ENCODE measurements around the gene S1PR5. TPM values are rescaled to one million over a fixed set of nuclear protein-coding genes. Genes with fewer than 3 reads are reported as not detected.
A peak's percentile ranks its signal among the peaks of the same experiment; 100 is the strongest.

S1PR5 gene
- total and polyA plus RNA-seq, 2 experiments from 2014 or later = 0.60 to 0.75 TPM

GRCh38 chr19:10478903-10479384 lies 38.3 kb downstream of the S1PR5 start:
- no peak overlapping the region for H3K4me3 ChIP-seq
- peak; percentile 90 to 93 for DNase-seq (ENCODE audit: low read depth in 1 of 2, low spot score in 1 of 2)

GRCh38 chr19:10478476-10478875 lies 38.8 kb downstream of the S1PR5 start:
- Histone ChIP-seq H3K4me1 (ENCODE audit: low read depth) (no peaks in the 10 kb centered on the region), H3K27ac (no peak overlapping the region), H3K36me3 (no peaks in the 10 kb centered on the region), H3K27me3 (peaks cover 6% of the 10 kb centered on the region), H3K4me3 (no peak overlapping the region), H3K9me3 (ENCODE audit: low read depth) (no peaks in the 10 kb centered on the region)
- no peak for TF ChIP-seq CTCF (IDR thresholded peaks at IDR 0.05; ENCODE audit: low read depth, low read length)
- DNase-seq (ENCODE audit: low read depth in 1 of 2, low spot score in 1 of 2) = no peak

More at GRCh38 chr19:10478903-10479384, 38.3 kb downstream of the S1PR5 start:
- Histone ChIP-seq H3K36me3 (no peaks in the 10 kb centered on the region), H3K27me3 (peaks cover 6% of the 10 kb centered on the region), H3K4me1 (ENCODE audit: low read depth) (no peaks in the 10 kb centered on the region), H3K9me3 (ENCODE audit: low read depth) (no peaks in the 10 kb centered on the region), H3K27ac (no peak overlapping the region)
- TF ChIP-seq CTCF (IDR thresholded peaks at IDR 0.05; ENCODE audit: low read depth, low read length) = peak; percentile 33

GRCh38 chr19:10474962-10475451 lies 42.2 kb downstream of the S1PR5 start:
- no peak overlapping the region for H3K4me3 ChIP-seq

GRCh38 chr19:10473192-10473591 lies 44.1 kb downstream of the S1PR5 start:
- H3K36me3 ChIP-seq = no peaks in the 10 kb centered on the region
- H3K9me3 ChIP-seq (ENCODE audit: low read depth) = no peaks in the 10 kb centered on the region
- H3K4me3 ChIP-seq = no peak overlapping the region
- no peak overlapping the region for H3K27ac ChIP-seq
- no peaks in the 10 kb centered on the region for H3K27me3 ChIP-seq
- no peak for TF ChIP-seq CTCF (IDR thresholded peaks at IDR 0.05; ENCODE audit: low read depth, low read length)
- H3K4me1 ChIP-seq (ENCODE audit: low read depth) = no peaks in the 10 kb centered on the region
- DNase-seq (ENCODE audit: low read depth in 1 of 2, low spot score in 1 of 2) = peak in 1 of 2 donors; percentile 24

More at GRCh38 chr19:10474962-10475451, 42.2 kb downstream of the S1PR5 start:
- peaks cover 6% of the 10 kb centered on the region for H3K27me3 ChIP-seq
- no peaks in the 10 kb centered on the region for H3K36me3 ChIP-seq
- no peak overlapping the region for H3K27ac ChIP-seq
- H3K9me3 ChIP-seq (ENCODE audit: low read depth) = no peaks in the 10 kb centered on the region
- H3K4me1 ChIP-seq (ENCODE audit: low read depth) = no peaks in the 10 kb centered on the region
- no peak for DNase-seq (ENCODE audit: low read depth in 1 of 2, low spot score in 1 of 2)
- no peak for TF ChIP-seq CTCF (IDR thresholded peaks at IDR 0.05; ENCODE audit: low read depth, low read length)

GRCh38 chr19:10471909-10472308 lies 45.3 kb downstream of the S1PR5 start:
- Histone ChIP-seq H3K4me3 (no peak overlapping the region), H3K27me3 (no peaks in the 10 kb centered on the region), H3K4me1 (ENCODE audit: low read depth) (no peaks in the 10 kb centered on the region), H3K27ac (no peak overlapping the region), H3K36me3 (no peaks in the 10 kb centered on the region), H3K9me3 (ENCODE audit: low read depth) (no peaks in the 10 kb centered on the region)
- peak; percentile 48 for TF ChIP-seq CTCF (IDR thresholded peaks at IDR 0.05; ENCODE audit: low read depth, low read length)
- DNase-seq (ENCODE audit: low read depth in 1 of 2, low spot score in 1 of 2) = peak; percentile 29 to 66

Measured in cardiac muscle cell (in vitro differentiated cells and primary cell).